ENCODE measurements around the gene RPS14. TPM values are rescaled to one million over a fixed set of nuclear protein-coding genes. Genes with fewer than 3 reads are reported as not detected.

Gene RPS14
- 3,021 TPM for polyA plus RNA-seq (2012; ENCODE audit: insufficient read length, low read depth)

GRCh38 chr5:150449517-150450339, at the start of gene RPS14:
Gene RPS14, minus strand, starts transcription at chr5:150449739. Its CDS starts 2,006 bp downstream, at chr5:150447733.
- peak; percentile 95 for TF ChIP-seq POLR2AphosphoS5 (IDR thresholded peaks at IDR 0.05; ENCODE audit: low read depth, low read length)
- TF ChIP-seq FOXP2 (optimal IDR thresholded peaks at IDR 0.05; ENCODE audit: borderline replicate concordance, extremely low read depth, extremely low read length, insufficient read depth): peak; percentile 64
- TF ChIP-seq REST (IDR thresholded peaks at IDR 0.05; ENCODE audit: insufficient read depth in 1 of 2, low read depth in 2 of 2, low read length in 2 of 2): peak; percentile 22 to 69; a peak in 2 of 4 replicates
- peak; percentile 98 for TF ChIP-seq TAF1 (IDR thresholded peaks at IDR 0.05; ENCODE audit: borderline replicate concordance, insufficient read depth, low read length)
- 0 out of 2 replicates have a peak, but pooled peaks have one; percentile 68 for TF ChIP-seq SIN3A (IDR thresholded peaks at IDR 0.05; ENCODE audit: borderline replicate concordance, insufficient read depth, low read length)

- TF ChIP-seq POLR2AphosphoS5 (IDR thresholded peaks at IDR 0.05; ENCODE audit: low read depth, low read length) (no peak), REST (IDR thresholded peaks at IDR 0.05; ENCODE audit: insufficient read depth in 1 of 2, low read depth in 2 of 2, low read length in 2 of 2) (no peak), FOXP2 (optimal IDR thresholded peaks at IDR 0.05; ENCODE audit: borderline replicate concordance, extremely low read depth, extremely low read length, insufficient read depth) (no peak), SIN3A (IDR thresholded peaks at IDR 0.05; ENCODE audit: borderline replicate concordance, insufficient read depth, low read length) (no peak), TAF1 (IDR thresholded peaks at IDR 0.05; ENCODE audit: borderline replicate concordance, insufficient read depth, low read length) (no peak)
Measured at GRCh38 chr5:150498971-150499370, 49.4 kb upstream of the RPS14 start.

- TF ChIP-seq TAF1 (IDR thresholded peaks at IDR 0.05; ENCODE audit: borderline replicate concordance, insufficient read depth, low read length): no peak
- TF ChIP-seq SIN3A (IDR thresholded peaks at IDR 0.05; ENCODE audit: borderline replicate concordance, insufficient read depth, low read length): no peak
- TF ChIP-seq FOXP2 (optimal IDR thresholded peaks at IDR 0.05; ENCODE audit: borderline replicate concordance, extremely low read depth, extremely low read length, insufficient read depth): no peak
- no peak for TF ChIP-seq REST (IDR thresholded peaks at IDR 0.05; ENCODE audit: insufficient read depth in 1 of 2, low read depth in 2 of 2, low read length in 2 of 2)
- no peak for TF ChIP-seq POLR2AphosphoS5 (IDR thresholded peaks at IDR 0.05; ENCODE audit: low read depth, low read length)
Measured at GRCh38 chr5:150498501-150498900, 49.0 kb upstream of the RPS14 start.

GRCh38 chr5:150497989-150498317, 48.4 kb upstream of the RPS14 start:
- TF ChIP-seq REST (IDR thresholded peaks at IDR 0.05; ENCODE audit: insufficient read depth in 1 of 2, low read depth in 2 of 2, low read length in 2 of 2) (no peak), POLR2AphosphoS5 (IDR thresholded peaks at IDR 0.05; ENCODE audit: low read depth, low read length) (no peak), TAF1 (IDR thresholded peaks at IDR 0.05; ENCODE audit: borderline replicate concordance, insufficient read depth, low read length) (no peak), FOXP2 (optimal IDR thresholded peaks at IDR 0.05; ENCODE audit: borderline replicate concordance, extremely low read depth, extremely low read length, insufficient read depth) (no peak), SIN3A (IDR thresholded peaks at IDR 0.05; ENCODE audit: borderline replicate concordance, insufficient read depth, low read length) (no peak)
